ENCODE results near the gene ZNF516.

The ZNF516 gene

GRCh38 chr18:76367168-76368125 is 127.6 kb downstream of the ZNF516 start:
- no peaks in the 10 kb centered on the region for H3K36me3 ChIP-seq (ENCODE audit: insufficient read depth, low read length)
- H3K4me3 ChIP-seq (ENCODE audit: low read depth, low read length, poor library complexity, severe bottlenecking) = no peak overlapping the region
- no peak overlapping the region for H3K27ac ChIP-seq (ENCODE audit: low read depth, low read length, poor library complexity, severe bottlenecking)
- no peak overlapping the region for H2AFZ ChIP-seq (ENCODE audit: low read length)
- no peak overlapping the region for H3K4me2 ChIP-seq (ENCODE audit: low read length)
- no peaks in the 10 kb centered on the region for H3K4me1 ChIP-seq (ENCODE audit: insufficient read depth, low read length, severe bottlenecking)
- no peaks in the 10 kb centered on the region for H3K9me3 ChIP-seq (ENCODE audit: low read length)
- H3K9ac ChIP-seq (ENCODE audit: low read length) = no peak overlapping the region
- no peaks in the 10 kb centered on the region for H3F3A ChIP-seq (ENCODE audit: insufficient read depth, low read length)
- H3K9me2 ChIP-seq (ENCODE audit: low read depth, low read length) = no peaks in the 10 kb centered on the region
- H4K20me1 ChIP-seq (ENCODE audit: insufficient read depth, low read length) = no peaks in the 10 kb centered on the region
- H3K79me2 ChIP-seq (ENCODE audit: insufficient read depth, low read length) = no peaks in the 10 kb centered on the region
- no peaks in the 10 kb centered on the region for H3K27me3 ChIP-seq (ENCODE audit: insufficient read depth, low read length)
- TF ChIP-seq EZH2 (IDR thresholded peaks at IDR 0.05; ENCODE audit: borderline replicate concordance, low read length) (no peak), CTCF (IDR thresholded peaks at IDR 0.05; ENCODE audit: low read length) (no peak)

- Histone ChIP-seq H3K4me2 (ENCODE audit: low read length) (no peak overlapping the region), H3K27me3 (ENCODE audit: insufficient read depth, low read length) (no peaks in the 10 kb centered on the region), H3K9me3 (ENCODE audit: low read length) (no peaks in the 10 kb centered on the region), H3K27ac (ENCODE audit: low read depth, low read length, poor library complexity, severe bottlenecking) (no peak overlapping the region), H4K20me1 (ENCODE audit: insufficient read depth, low read length) (no peaks in the 10 kb centered on the region), H3F3A (ENCODE audit: insufficient read depth, low read length) (no peaks in the 10 kb centered on the region), H3K9ac (ENCODE audit: low read length) (no peak overlapping the region), H3K4me1 (ENCODE audit: insufficient read depth, low read length, severe bottlenecking) (no peaks in the 10 kb centered on the region), H3K79me2 (ENCODE audit: insufficient read depth, low read length) (no peaks in the 10 kb centered on the region), H2AFZ (ENCODE audit: low read length) (no peak overlapping the region), H3K36me3 (ENCODE audit: insufficient read depth, low read length) (no peaks in the 10 kb centered on the region), H3K9me2 (ENCODE audit: low read depth, low read length) (no peaks in the 10 kb centered on the region), H3K4me3 (ENCODE audit: low read depth, low read length, poor library complexity, severe bottlenecking) (no peak overlapping the region)
- TF ChIP-seq EZH2 (IDR thresholded peaks at IDR 0.05; ENCODE audit: borderline replicate concordance, low read length) (no peak), CTCF (IDR thresholded peaks at IDR 0.05; ENCODE audit: low read length) (no peak)
These were observed 129.5 kb downstream of the ZNF516 start for GRCh38 chr18:76365561-76365960.

GRCh38 chr18:76364282-76365259 is 130.5 kb downstream of the ZNF516 start:
- no peaks in the 10 kb centered on the region for H3K9me2 ChIP-seq (ENCODE audit: low read depth, low read length)
- H3K4me1 ChIP-seq (ENCODE audit: insufficient read depth, low read length, severe bottlenecking) = no peaks in the 10 kb centered on the region
- TF ChIP-seq EZH2 (IDR thresholded peaks at IDR 0.05; ENCODE audit: borderline replicate concordance, low read length) = no peak
- no peaks in the 10 kb centered on the region for H3K79me2 ChIP-seq (ENCODE audit: insufficient read depth, low read length)
- H2AFZ ChIP-seq (ENCODE audit: low read length) = no peak overlapping the region
- no peak overlapping the region for H3K9ac ChIP-seq (ENCODE audit: low read length)
- H3K27ac ChIP-seq (ENCODE audit: low read depth, low read length, poor library complexity, severe bottlenecking) = no peak overlapping the region
- H3K9me3 ChIP-seq (ENCODE audit: low read length) = no peaks in the 10 kb centered on the region
- H3K4me2 ChIP-seq (ENCODE audit: low read length) = no peak overlapping the region
- H3K4me3 ChIP-seq (ENCODE audit: low read depth, low read length, poor library complexity, severe bottlenecking) = no peak overlapping the region
- no peaks in the 10 kb centered on the region for H3K27me3 ChIP-seq (ENCODE audit: insufficient read depth, low read length)
- no peaks in the 10 kb centered on the region for H3K36me3 ChIP-seq (ENCODE audit: insufficient read depth, low read length)
- H3F3A ChIP-seq (ENCODE audit: insufficient read depth, low read length) = no peaks in the 10 kb centered on the region
- H4K20me1 ChIP-seq (ENCODE audit: insufficient read depth, low read length) = no peaks in the 10 kb centered on the region

All from OCI-LY1 (cell line).